Lower leg skin (tissue), 4 donors: ENCODE measurements around the gene TBC1D25. TPM values are rescaled to one million over a fixed set of nuclear protein-coding genes. Genes with fewer than 3 reads are reported as not detected.
"Not testable (repeated sequence)": the region's sequence is repeated elsewhere in the genome, so short reads cannot be mapped to it uniquely, and the experiment has no call there.

Experiments
- DNase-seq, 2 donors: peaks; one replicate each; pipeline ENCODE4 v3.0.0-alpha.2; 2019; ENCODE audit warnings: low spot score in 2 of 2
- H3K4me3 ChIP-seq: fragments of 200-600 bp; sonication (generic); 2 replicates; pipeline ENCODE4 v1.5.1; 2017; ENCODE audit warnings: mild to moderate bottlenecking, low read depth; ENCODE audit not compliant: poor library complexity, severe bottlenecking
- POLR2A ChIP-seq, 2 donors: fragments of 450-650 bp; IDR thresholded peaks; one replicate each; pipeline ENCODE4 v1.6.1; 2016 to 2017; ENCODE audit warnings: antibody characterized with exemption in 2 of 2, mild to moderate bottlenecking in 1 of 2, moderate library complexity in 1 of 2
- WGBS, 2 donors: methylation state at CpG; one replicate each; pipeline ENCODE4 v1.1.5; 2018; 5-methylcytosine and 5-hydroxymethylcytosine counted together
- intact Hi-C: fragments of 100-400 bp; cut with DNase I; formaldehyde crosslinking; loops from one replicate; pipeline ENCODE4 v1.15.0; 2023; ENCODE audit warnings: low total_unique reads
- total RNA-seq, 4 donors: library from RNA; depleted of rRNA; stranded (reverse); fragments of >200 nt; gene quantifications; one replicate each; pipeline ENCODE4 v1.1.0, GENCODE V29; 2016
- TF ChIP-seq, protein P1 (sequence below), 3 donors: fragments of 450-650 bp; IDR thresholded peaks; one replicate each; pipeline ENCODE4 v1.5.1; 2016; ENCODE audit warnings: antibody characterized with exemption in 3 of 3, mild to moderate bottlenecking in 3 of 3, moderate library complexity in 2 of 3

TBC1D25 gene
- total RNA-seq, 4 donors from 2014 or later, result 11.6 to 43.8 (median 16.2) TPM

DNA sequence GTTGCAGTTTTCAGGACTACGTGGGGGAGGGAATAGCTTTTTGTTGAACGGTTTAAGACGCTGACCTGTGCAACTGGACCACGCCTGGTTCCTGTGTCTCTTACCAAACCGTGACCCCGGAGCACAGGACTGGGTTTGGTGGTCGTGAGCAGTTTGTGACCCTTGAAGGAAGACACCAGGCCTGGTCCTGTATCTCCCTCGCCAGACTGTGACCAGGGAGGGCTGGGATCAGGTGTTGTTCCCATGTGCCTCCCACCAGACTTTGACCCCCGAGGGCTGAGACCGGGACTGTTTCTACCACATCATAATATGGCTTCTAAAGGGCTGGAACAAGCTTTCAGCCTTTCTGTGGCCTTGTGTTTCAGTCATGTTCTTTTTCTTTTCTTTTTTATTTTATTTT, 17.2 kb upstream of the TBC1D25 start:
- intact Hi-C loops, result no loop called here
- peak overlapping the region; percentile 30 for H3K4me3 ChIP-seq
- WGBS, 2 donors, result 7 to 41% methylated on average over 5 to 10 of the region's 10 CpGs
- DNase-seq, result no peak
- TF ChIP-seq POLR2A (IDR thresholded peaks at IDR 0.05), result no peak
- TF ChIP-seq, protein P1, sequence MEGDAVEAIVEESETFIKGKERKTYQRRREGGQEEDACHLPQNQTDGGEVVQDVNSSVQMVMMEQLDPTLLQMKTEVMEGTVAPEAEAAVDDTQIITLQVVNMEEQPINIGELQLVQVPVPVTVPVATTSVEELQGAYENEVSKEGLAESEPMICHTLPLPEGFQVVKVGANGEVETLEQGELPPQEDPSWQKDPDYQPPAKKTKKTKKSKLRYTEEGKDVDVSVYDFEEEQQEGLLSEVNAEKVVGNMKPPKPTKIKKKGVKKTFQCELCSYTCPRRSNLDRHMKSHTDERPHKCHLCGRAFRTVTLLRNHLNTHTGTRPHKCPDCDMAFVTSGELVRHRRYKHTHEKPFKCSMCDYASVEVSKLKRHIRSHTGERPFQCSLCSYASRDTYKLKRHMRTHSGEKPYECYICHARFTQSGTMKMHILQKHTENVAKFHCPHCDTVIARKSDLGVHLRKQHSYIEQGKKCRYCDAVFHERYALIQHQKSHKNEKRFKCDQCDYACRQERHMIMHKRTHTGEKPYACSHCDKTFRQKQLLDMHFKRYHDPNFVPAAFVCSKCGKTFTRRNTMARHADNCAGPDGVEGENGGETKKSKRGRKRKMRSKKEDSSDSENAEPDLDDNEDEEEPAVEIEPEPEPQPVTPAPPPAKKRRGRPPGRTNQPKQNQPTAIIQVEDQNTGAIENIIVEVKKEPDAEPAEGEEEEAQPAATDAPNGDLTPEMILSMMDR (IDR thresholded peaks at IDR 0.05), result no peak

GRCh38 chrX:48523682-48524081, 15.8 kb upstream of the TBC1D25 start:
- TF ChIP-seq POLR2A (IDR thresholded peaks at IDR 0.05), result no peak
- TF ChIP-seq, protein P1 (IDR thresholded peaks at IDR 0.05), result no peak
- intact Hi-C loops, result no loop called here
- DNase-seq, result no peak
- 90 to 92% methylated on average over 11 to 12 of the region's 12 CpGs for WGBS, 2 donors
- no peak overlapping the region for H3K4me3 ChIP-seq

GRCh38 chrX:48525853-48526252, 13.7 kb upstream of the TBC1D25 start:
- DNase-seq, intact Hi-C loops, H3K4me3 ChIP-seq: not testable (repeated sequence)
- 91% methylated on average over 8 of the region's 8 CpGs for WGBS, 2 donors

DNA sequence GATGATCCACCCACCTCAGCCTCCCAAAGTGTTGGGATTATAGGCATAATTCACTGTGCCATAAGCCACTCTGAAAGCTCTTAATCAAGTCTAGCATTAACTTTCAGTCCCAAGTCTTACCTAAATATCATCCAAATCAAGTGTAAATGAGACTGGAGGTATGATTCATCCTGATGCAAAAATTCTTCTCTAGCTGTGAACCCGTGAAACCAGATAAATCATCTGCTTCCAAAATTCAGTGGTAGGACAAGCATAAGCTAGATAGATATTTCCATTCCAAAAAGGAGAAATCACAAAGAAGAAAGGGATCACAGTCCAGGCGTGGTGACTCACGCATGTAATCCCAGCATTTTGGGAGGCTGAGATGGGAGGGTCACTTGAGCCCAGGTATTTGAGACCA, 8.8 kb upstream of the TBC1D25 start:
- no peak overlapping the region for H3K4me3 ChIP-seq
- WGBS, 2 donors, result 55 to 73% methylated on average over 3 of the region's 3 CpGs
- intact Hi-C loops, result no loop called here
- no peak for TF ChIP-seq POLR2A (IDR thresholded peaks at IDR 0.05)
- TF ChIP-seq, protein P1 (IDR thresholded peaks at IDR 0.05), result no peak
- DNase-seq, result no peak

DNA sequence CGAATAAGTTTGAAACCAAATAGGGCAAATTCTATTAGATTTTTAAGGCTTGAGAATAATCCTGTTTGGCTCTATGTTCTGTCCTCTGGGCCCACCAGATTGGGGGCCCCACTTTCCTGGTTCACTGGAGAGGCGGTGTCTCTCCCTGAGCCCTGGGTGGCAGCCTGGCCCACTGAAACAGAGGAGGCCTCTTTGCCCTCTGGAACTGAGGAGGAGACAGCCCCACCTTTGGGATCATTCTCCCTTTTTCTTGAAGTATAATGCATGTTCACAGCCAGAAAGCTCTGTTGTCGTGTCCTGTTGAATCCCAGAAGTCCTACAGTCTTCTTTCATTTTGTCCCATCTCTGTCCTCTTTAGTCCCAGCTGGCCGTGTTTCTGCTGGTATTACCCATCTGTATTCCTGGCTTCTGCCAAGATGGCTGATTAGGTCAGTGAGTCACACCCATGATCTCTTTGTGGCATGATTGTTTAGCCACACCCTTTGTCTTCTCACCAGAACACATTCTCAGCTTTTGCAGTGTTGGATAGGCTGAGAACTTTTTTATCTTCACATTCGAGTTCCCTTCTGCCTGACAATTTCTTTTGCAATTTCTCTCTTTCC, 8.1 kb upstream of the TBC1D25 start:
- no peak overlapping the region for H3K4me3 ChIP-seq
- TF ChIP-seq, protein P1 (IDR thresholded peaks at IDR 0.05), result no peak
- no peak for TF ChIP-seq POLR2A (IDR thresholded peaks at IDR 0.05)
- WGBS, 2 donors, result 37 to 45% methylated on average over 4 to 5 of the region's 5 CpGs
- intact Hi-C loops, result no loop called here
- peak in 1 of 2 donors; percentile 31 for DNase-seq

DNA sequence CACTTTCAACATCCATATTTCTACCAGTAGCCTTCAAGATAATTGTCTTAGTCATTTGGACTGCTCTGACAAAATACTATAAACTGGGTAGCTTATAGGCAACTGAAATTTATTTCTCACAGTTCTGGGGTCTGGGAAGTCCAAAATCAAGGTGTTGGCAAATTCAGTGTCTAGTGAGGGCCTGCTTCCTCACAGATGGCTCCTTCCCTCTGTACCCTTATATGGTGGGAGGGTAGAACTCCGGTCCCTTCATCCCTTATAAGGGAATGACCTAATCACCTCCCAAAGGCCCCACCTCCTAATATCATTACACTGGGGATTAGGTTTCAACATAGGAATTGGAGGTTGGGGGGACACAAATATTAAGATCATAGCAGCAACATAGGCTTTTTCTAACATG, 7.4 kb upstream of the TBC1D25 start:
- no peak overlapping the region for H3K4me3 ChIP-seq
- TF ChIP-seq POLR2A (IDR thresholded peaks at IDR 0.05), result no peak
- TF ChIP-seq, protein P1 (IDR thresholded peaks at IDR 0.05), result no peak
- WGBS, 2 donors, result 46 to 74% methylated on average over 1 of the region's 1 CpG
- DNase-seq, result no peak
- intact Hi-C loops, result no loop called here
